Natural killer cell (primary cell): ENCODE results near the gene OR52I2. TPM values are rescaled to one million over a fixed set of nuclear protein-coding genes. Genes with fewer than 3 reads are reported as not detected.

Experiments used
- ATAC-seq, 3 donors: fragments of 150-1000 bp in 2 of 3; fragments of 200-7000 bp in 1 of 3; cut with Tn5 transposase; 1 replicate in 1 of 3; 2 replicates in 2 of 3; pipeline ENCODE4 v1.10.0; 2021; ENCODE audit warnings: mild to moderate bottlenecking in 2 of 3, moderate library complexity in 2 of 3
- DNase-seq, 2 donors: peaks; one replicate each; pipeline versions ENCODE4 v3.0.0 to v3.0.0-alpha.2; 2013 to 2021; ENCODE audit warnings: mixed read lengths in 1 of 2
- H3K27ac ChIP-seq: one replicate; pipeline ENCODE4 v1.5.1; 2013; ENCODE audit warnings: mild to moderate bottlenecking, low read length
- H3K27me3 ChIP-seq: one replicate; pipeline ENCODE4 v1.6.1; 2013; ENCODE audit warnings: low read length; ENCODE audit not compliant: control insufficient read depth, insufficient read depth
- H3K36me3 ChIP-seq: one replicate; pipeline ENCODE4 v1.6.1; 2013; ENCODE audit warnings: low read length; ENCODE audit not compliant: control insufficient read depth, insufficient read depth
- H3K4me1 ChIP-seq: one replicate; pipeline ENCODE4 v1.6.1; 2013; ENCODE audit warnings: low read length; ENCODE audit not compliant: control insufficient read depth, insufficient read depth
- H3K4me3 ChIP-seq: one replicate; pipeline ENCODE4 v1.5.1; 2013; ENCODE audit warnings: low read length
- H3K9me3 ChIP-seq: one replicate; pipeline ENCODE4 v1.6.1; 2013; ENCODE audit warnings: low read length; ENCODE audit not compliant: control insufficient read depth, insufficient read depth
- H3K27ac Mint-ChIP-seq, 2 donors: one replicate each; pipeline ENCODE4 v1.8.0; 2022; ENCODE audit warnings: mild to moderate bottlenecking in 2 of 2, mixed read lengths in 2 of 2, moderate library complexity in 1 of 2
- H3K27me3 Mint-ChIP-seq, 2 donors: one replicate each; pipeline ENCODE4 v1.8.0; 2022; ENCODE audit warnings: low read depth in 2 of 2, mixed read lengths in 2 of 2
- H3K36me3 Mint-ChIP-seq: one replicate; pipeline ENCODE4 v1.8.0; 2022; ENCODE audit warnings: mixed read lengths
- H3K4me1 Mint-ChIP-seq, 2 donors: one replicate each; pipeline ENCODE4 v1.8.0; 2022; ENCODE audit warnings: mixed read lengths in 2 of 2
- H3K4me3 Mint-ChIP-seq: one replicate; pipeline ENCODE4 v1.8.0; 2022; ENCODE audit warnings: mild to moderate bottlenecking, moderate library complexity, mixed read lengths
- H3K9me3 Mint-ChIP-seq, 2 donors: one replicate each; pipeline ENCODE4 v1.8.0; 2022; ENCODE audit warnings: mixed read lengths in 2 of 2
- CTCF ChIP-seq: fragments of 200-600 bp; IDR thresholded peaks from one replicate; pipeline ENCODE4 v1.8.0; 2022; ENCODE audit warnings: antibody characterized with exemption
- WGBS: methylation state at CpG from one replicate; pipeline ENCODE4 v1.1.7; 2013; ENCODE audit warnings: missing lambda C conversion rate; ENCODE audit not compliant: insufficient coverage; 5-methylcytosine and 5-hydroxymethylcytosine counted together
- intact Hi-C: fragments of 100-400 bp; cut with micrococcal nuclease; formaldehyde crosslinking; loops from one replicate; pipeline ENCODE4 v1.14.2; 2022
- total RNA-seq, 4 donors: library from RNA; stranded (reverse); fragments of 120-200 nt in 1 of 4; gene quantifications; one replicate each; pipeline versions ENCODE4 v1.2.3 to v1.2.4, GENCODE V29; 2013 to 2022

OR52I2 gene
- not detected for total RNA-seq
- not detected for total RNA-seq (2013)

- TF ChIP-seq CTCF: no peak
- Histone ChIP-seq H3K9me3 (no peaks in the 10 kb centered on the region), H3K4me3 (no peak within 1 kb of the TSS), H3K4me1 (no peaks in the 10 kb centered on the region), H3K27me3 (peaks cover 4% of the 10 kb centered on the region), H3K36me3 (no peaks in the 10 kb centered on the region), H3K27ac (no peak within 1 kb of the TSS)
- ATAC-seq (no peak), DNase-seq (no peak)
- Mint-ChIP-seq H3K4me3 (no peak within 1 kb of the TSS), H3K27ac (no peak within 1 kb of the TSS), H3K27me3 (peaks cover 44 to 62% of the 10 kb centered on the region in 2 donors), H3K9me3 (no peaks in the 10 kb centered on the region), H3K36me3 (no peaks in the 10 kb centered on the region), H3K4me1 (no peaks in the 10 kb centered on the region)
- intact Hi-C loops: no loop called here
These were observed at the start of gene OR52I2 for GRCh38 chr11:4581443-4581842. OR52I2 (plus strand) TSS chr11:4581743.

- Mint-ChIP-seq H3K4me3 (no peak overlapping the region), H3K27me3 (peaks cover 4 to 21% of the 10 kb centered on the region in 2 donors), H3K27ac (no peak overlapping the region), H3K36me3 (no peaks in the 10 kb centered on the region), H3K9me3 (no peaks in the 10 kb centered on the region), H3K4me1 (no peaks in the 10 kb centered on the region)
- no peak overlapping the region for H3K27ac ChIP-seq
- H3K27me3 ChIP-seq: no peaks in the 10 kb centered on the region
- TF ChIP-seq CTCF: peak; percentile 68
- H3K9me3 ChIP-seq: no peaks in the 10 kb centered on the region
- ATAC-seq (peak; percentile 38 to 75 (median 71)), DNase-seq (peak; percentile 27 to 65)
- WGBS: 29% methylated on average over 3 of the region's 3 CpGs
- no peaks in the 10 kb centered on the region for H3K36me3 ChIP-seq
- H3K4me3 ChIP-seq: no peak overlapping the region
- intact Hi-C loops: loop anchor here (1.0 kb wide), 1 partner anchor 352 kb away; no protein-coding TSS in a partner anchor
- no peaks in the 10 kb centered on the region for H3K4me1 ChIP-seq
These were observed 41.8 kb upstream of the OR52I2 start for GRCh38 chr11:4539603-4540219.

- no peaks in the 10 kb centered on the region for H3K9me3 Mint-ChIP-seq
- H3K4me3 Mint-ChIP-seq: no peak overlapping the region
- TF ChIP-seq CTCF: no peak
- DNase-seq (no peak), ATAC-seq (no peak)
- H3K36me3 Mint-ChIP-seq: no peaks in the 10 kb centered on the region
- Histone ChIP-seq H3K36me3 (no peaks in the 10 kb centered on the region), H3K4me3 (no peak overlapping the region), H3K27ac (no peak overlapping the region), H3K27me3 (no peaks in the 10 kb centered on the region), H3K4me1 (no peaks in the 10 kb centered on the region), H3K9me3 (no peaks in the 10 kb centered on the region)
- H3K27ac Mint-ChIP-seq: no peak overlapping the region
- WGBS: 11% methylated on average over 1 of the region's 1 CpG
- H3K27me3 Mint-ChIP-seq: peaks cover 7 to 19% of the 10 kb centered on the region in 2 donors
- H3K4me1 Mint-ChIP-seq: no peaks in the 10 kb centered on the region
- intact Hi-C loops: no loop called here
These were observed 40.5 kb upstream of the OR52I2 start for GRCh38 chr11:4541071-4541470.

- no peak for ATAC-seq
- Mint-ChIP-seq H3K27ac (no peak overlapping the region), H3K27me3 (peaks cover 11 to 12% of the 10 kb centered on the region in 2 donors), H3K9me3 (no peaks in the 10 kb centered on the region), H3K36me3 (no peaks in the 10 kb centered on the region), H3K4me1 (no peaks in the 10 kb centered on the region), H3K4me3 (no peak overlapping the region)
- Histone ChIP-seq H3K9me3 (no peaks in the 10 kb centered on the region), H3K27ac (no peak overlapping the region), H3K4me1 (no peaks in the 10 kb centered on the region), H3K36me3 (no peaks in the 10 kb centered on the region), H3K27me3 (no peaks in the 10 kb centered on the region), H3K4me3 (no peak overlapping the region)
- intact Hi-C loops: no loop called here
- no peak for TF ChIP-seq CTCF
- DNase-seq: no peak
These were observed 38.0 kb upstream of the OR52I2 start for GRCh38 chr11:4543561-4543960.
